Endometrial microvascular endothelial cells (primary cell): ENCODE data around the gene SNAPC2. TPM values are rescaled to one million over a fixed set of nuclear protein-coding genes. Genes with fewer than 3 reads are reported as not detected.

ENCODE experiments used
- total RNA-seq: library from RNA; depleted of rRNA; stranded (reverse); fragments of >200 nt; gene quantifications from one replicate; pipeline ENCODE4 v1.2.3, GENCODE V29; 2015; ENCODE audit errors: inconsistent ontology term

SNAPC2 gene
- total RNA-seq, 1 donor from 2014 or later, result 46.8 TPM

Other genes starting within 250 kb of the SNAPC2 start
- gene MCEMP1, start 243.2 kb upstream of the SNAPC2 start, total RNA-seq, result not detected
- gene TRAPPC5, start 239.5 kb upstream of the SNAPC2 start, total RNA-seq, result 81.6 TPM
- not detected for gene FCER2, start 218.2 kb upstream of the SNAPC2 start, total RNA-seq
- gene CLEC4G, start 188.2 kb upstream of the SNAPC2 start, total RNA-seq, result not detected
- not detected for gene CD209, start 172.8 kb upstream of the SNAPC2 start, total RNA-seq
- not detected for gene CLEC4M, start 157.1 kb upstream of the SNAPC2 start, total RNA-seq
- 23.2 TPM for gene EVI5L, start 90.1 kb upstream of the SNAPC2 start, total RNA-seq
- not detected for gene PRR36, start 45.9 kb upstream of the SNAPC2 start, total RNA-seq
- gene LRRC8E, start 31.8 kb upstream of the SNAPC2 start, total RNA-seq, result 1.9 TPM
- gene MAP2K7, start 16.5 kb upstream of the SNAPC2 start, total RNA-seq, result 13.3 TPM
- not detected for gene TGFBR3L, start 5.5 kb upstream of the SNAPC2 start, total RNA-seq
- 2.2 TPM for gene CTXN1, start 5.8 kb downstream of the SNAPC2 start, total RNA-seq
- gene TIMM44, start 23.3 kb downstream of the SNAPC2 start, total RNA-seq, result 75.6 TPM
- gene ELAVL1, start 85.3 kb downstream of the SNAPC2 start, total RNA-seq, result 68.0 TPM
- not detected for gene CCL25, start 132.4 kb downstream of the SNAPC2 start, total RNA-seq
- not detected for gene FBN3, start 229.3 kb downstream of the SNAPC2 start, total RNA-seq